Loucy (cell line): ENCODE data around the gene CLCN5.

Experiments used
- EZH2phosphoT487 ChIP-seq: fragments of 200-600 bp; IDR thresholded peaks from 2 replicates; pipeline ENCODE4 v1.6.1; 2018; ENCODE audit warnings: antibody characterized with exemption, mild to moderate bottlenecking, moderate library complexity, borderline replicate concordance
- TF ChIP-seq, protein P1 (sequence below): fragments of 200-600 bp; sonication (generic); conservative IDR thresholded peaks from 2 replicates; pipeline ENCODE4 v1.5.1; 2014; ENCODE audit warnings: mild to moderate bottlenecking, antibody characterized with exemption, low read length

DNA sequence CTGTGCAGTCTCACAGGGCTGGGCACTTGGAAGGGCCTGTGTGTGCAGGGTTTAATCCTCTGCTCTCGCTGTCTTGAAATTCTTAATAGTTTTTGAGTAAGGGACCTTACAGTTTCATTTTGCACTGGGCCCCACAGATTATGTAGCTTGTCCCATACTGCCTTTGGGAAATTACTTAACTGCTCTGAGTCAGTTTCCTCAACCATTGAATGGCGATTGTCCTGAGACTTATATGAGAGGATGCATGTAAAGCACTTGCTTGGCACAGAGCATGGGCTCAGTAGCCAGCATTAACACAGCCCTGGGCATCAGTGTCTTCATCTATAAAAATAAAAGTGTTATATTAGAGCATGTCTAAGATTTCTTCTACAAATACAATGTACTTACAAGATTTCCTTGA is 55.8 kb downstream of the CLCN5 start:
- TF ChIP-seq, protein P1, sequence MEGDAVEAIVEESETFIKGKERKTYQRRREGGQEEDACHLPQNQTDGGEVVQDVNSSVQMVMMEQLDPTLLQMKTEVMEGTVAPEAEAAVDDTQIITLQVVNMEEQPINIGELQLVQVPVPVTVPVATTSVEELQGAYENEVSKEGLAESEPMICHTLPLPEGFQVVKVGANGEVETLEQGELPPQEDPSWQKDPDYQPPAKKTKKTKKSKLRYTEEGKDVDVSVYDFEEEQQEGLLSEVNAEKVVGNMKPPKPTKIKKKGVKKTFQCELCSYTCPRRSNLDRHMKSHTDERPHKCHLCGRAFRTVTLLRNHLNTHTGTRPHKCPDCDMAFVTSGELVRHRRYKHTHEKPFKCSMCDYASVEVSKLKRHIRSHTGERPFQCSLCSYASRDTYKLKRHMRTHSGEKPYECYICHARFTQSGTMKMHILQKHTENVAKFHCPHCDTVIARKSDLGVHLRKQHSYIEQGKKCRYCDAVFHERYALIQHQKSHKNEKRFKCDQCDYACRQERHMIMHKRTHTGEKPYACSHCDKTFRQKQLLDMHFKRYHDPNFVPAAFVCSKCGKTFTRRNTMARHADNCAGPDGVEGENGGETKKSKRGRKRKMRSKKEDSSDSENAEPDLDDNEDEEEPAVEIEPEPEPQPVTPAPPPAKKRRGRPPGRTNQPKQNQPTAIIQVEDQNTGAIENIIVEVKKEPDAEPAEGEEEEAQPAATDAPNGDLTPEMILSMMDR: no peak
- no peak for TF ChIP-seq EZH2phosphoT487
